ENCODE measurements around the gene TPRN. TPM values are rescaled to one million over a fixed set of nuclear protein-coding genes. Genes with fewer than 3 reads are reported as not detected.
"Not testable (repeated sequence)": the region's sequence is repeated elsewhere in the genome, so short reads cannot be mapped to it uniquely, and the experiment has no call there.

TPRN gene
- total RNA-seq, 1 donor: 6.9 TPM

DNA sequence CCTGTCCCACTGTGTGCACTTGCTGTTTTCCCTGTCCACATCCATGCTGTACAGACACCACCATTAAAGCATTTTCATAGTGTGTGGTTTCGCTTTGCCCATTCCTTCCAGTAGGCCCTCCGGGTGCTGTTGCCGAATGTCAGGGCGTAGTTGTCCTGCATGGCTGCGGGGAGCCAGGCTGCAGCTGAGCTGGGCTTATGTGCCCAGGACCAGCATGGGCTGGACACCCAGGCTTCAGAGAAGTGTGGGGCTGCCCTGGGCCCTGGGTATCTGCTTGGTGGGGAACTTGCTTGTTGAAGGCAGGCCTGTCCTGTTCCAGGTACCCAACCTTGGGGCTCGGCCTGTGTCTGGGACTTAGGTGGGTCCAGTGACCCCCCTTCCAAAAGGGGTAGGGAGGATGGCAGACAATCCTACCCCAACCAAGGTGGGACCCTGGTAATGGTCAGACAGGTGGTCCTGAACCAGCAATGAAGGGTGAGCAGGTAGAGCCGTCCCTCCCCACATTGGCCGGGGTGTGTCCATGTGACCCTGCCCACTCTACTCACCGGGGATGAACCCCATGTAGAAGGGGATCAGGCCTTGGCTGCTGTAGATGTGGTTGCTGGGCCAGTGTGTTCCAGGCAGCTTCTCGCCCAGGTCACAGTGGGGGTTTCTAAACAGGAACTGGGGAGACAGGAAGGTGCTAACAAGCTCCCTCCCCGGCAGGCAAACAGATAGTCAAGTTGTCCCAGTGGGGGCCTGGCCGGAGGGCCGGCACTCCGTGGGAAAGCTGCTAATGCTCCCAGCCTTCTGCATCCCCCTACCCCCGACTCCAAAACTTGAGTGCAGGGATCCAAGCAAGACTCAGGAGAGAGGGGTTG is 43.3 kb upstream of the TPRN start:
- H3K4me3 ChIP-seq (ENCODE audit: low read depth, low read length): no peak overlapping the region
- TF ChIP-seq CTCF (IDR thresholded peaks at IDR 0.05; ENCODE audit: insufficient read depth, low read depth, low read length): no peak
- no peak for DNase-seq (ENCODE audit: low read depth)

DNA sequence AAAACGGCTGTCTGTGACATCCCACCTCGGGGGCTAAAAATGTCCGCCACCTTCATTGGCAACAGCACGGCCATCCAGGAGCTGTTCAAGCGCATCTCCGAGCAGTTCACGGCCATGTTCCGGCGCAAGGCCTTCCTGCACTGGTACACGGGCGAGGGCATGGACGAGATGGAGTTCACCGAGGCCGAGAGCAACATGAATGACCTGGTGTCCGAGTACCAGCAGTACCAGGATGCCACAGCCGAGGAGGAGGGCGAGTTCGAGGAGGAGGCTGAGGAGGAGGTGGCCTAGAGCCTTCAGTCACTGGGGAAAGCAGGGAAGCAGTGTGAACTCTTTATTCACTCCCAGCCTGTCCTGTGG is 42.7 kb upstream of the TPRN start:
- not testable (repeated sequence) for H3K4me3 ChIP-seq (ENCODE audit: low read depth, low read length); DNase-seq (ENCODE audit: low read depth)

DNA sequence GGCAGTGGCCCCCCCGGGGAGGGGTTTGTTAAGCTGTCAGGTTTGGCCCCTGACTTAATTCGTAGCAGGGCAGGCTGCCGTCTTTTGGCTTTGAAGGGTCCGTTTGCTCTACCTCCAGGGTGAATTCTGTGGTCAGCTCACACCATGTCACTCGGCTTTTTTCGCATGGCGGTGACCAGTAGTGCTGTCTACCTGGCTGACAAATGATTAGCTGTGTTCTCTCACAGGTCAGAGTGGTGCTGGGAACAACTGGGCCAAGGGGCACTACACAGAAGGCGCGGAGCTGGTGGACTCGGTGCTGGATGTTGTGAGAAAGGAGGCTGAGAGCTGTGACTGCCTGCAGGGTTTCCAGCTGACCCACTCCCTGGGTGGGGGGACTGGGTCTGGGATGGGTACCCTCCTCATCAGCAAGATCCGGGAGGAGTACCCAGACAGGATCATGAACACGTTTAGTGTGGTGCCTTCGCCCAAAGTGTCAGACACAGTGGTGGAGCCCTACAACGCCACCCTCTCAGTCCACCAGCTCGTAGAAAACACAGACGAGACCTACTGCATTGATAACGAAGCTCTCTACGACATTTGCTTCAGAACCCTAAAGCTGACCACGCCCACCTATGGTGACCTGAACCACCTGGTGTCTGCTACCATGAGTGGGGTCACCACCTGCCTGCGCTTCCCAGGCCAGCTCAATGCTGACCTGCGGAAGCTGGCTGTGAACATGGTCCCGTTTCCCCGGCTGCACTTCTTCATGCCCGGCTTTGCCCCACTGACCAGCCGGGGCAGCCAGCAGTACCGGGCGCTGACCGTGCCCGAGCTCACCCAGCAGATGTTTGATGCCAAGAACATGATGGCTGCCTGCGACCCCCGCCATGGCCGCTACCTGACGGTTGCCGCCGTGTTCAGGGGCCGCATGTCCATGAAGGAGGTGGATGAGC is 42.0 kb upstream of the TPRN start:
- H3K4me3 ChIP-seq (ENCODE audit: low read depth, low read length): peak overlapping the region; percentile 85
- TF ChIP-seq CTCF (IDR thresholded peaks at IDR 0.05; ENCODE audit: insufficient read depth, low read depth, low read length): no peak
- no peak for DNase-seq (ENCODE audit: low read depth)

GRCh38 chr9:137241490-137242268 is 41.1 kb upstream of the TPRN start:
- H3K4me3 ChIP-seq (ENCODE audit: low read depth, low read length): peak overlapping the region; percentile 85
- no peak for TF ChIP-seq CTCF (IDR thresholded peaks at IDR 0.05; ENCODE audit: insufficient read depth, low read depth, low read length)
- peak; percentile 42 for DNase-seq (ENCODE audit: low read depth)

- peak; percentile 100 for DNase-seq (ENCODE audit: low read depth)
- TF ChIP-seq CTCF (IDR thresholded peaks at IDR 0.05; ENCODE audit: insufficient read depth, low read depth, low read length): no peak
Observed at GRCh38 chr9:137240841-137241489, 40.4 kb upstream of the TPRN start, which contains the start of gene TUBB4B. Gene TUBB4B (plus strand): TSS chr9:137241287. CDS start chr9:137241361, 74 bp downstream.

GRCh38 chr9:137240318-137240840 is 39.8 kb upstream of the TPRN start:
- DNase-seq (ENCODE audit: low read depth): peak; percentile 75
- peak overlapping the region; percentile 65 for H3K4me3 ChIP-seq (ENCODE audit: low read depth, low read length)
- TF ChIP-seq CTCF (IDR thresholded peaks at IDR 0.05; ENCODE audit: insufficient read depth, low read depth, low read length): no peak

More at GRCh38 chr9:137240841-137241489, 40.4 kb upstream of the TPRN start, which contains the start of gene TUBB4B:
- H3K4me3 ChIP-seq (ENCODE audit: low read depth, low read length): peak within 1 kb of the TSS; percentile 85

DNA sequence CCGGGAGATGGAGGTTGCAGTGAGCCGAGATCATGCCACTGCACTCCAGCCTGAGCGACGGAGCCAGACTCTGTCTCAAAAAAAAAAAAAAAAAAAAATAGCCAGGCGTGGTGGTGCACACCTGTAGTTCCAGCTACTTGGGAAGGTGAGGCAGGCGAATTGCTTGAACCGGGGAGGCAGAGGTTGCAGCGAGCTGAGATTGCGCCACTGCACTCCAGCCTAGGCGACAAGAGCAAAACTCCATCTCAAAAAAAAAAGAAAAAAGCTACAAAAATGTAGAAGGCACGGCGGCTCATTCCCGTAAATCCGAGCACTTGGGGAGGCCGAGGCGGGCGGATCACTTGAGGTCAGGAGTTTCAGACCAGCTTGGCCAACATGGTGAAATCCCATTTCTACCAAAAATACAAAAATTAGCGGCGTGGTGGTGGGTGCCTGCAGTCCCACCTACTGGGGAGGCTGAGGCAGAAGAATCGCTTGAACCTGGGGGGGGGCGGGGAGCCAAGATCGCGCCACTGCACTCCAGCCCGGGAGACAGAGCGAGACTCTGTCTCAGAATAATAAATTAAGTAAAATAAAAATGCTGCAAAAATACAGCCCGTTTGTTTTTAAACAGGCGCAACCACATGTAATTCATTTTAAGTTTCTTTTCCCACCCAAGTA is 39.1 kb upstream of the TPRN start:
- H3K4me3 ChIP-seq (ENCODE audit: low read depth, low read length): peak overlapping the region; percentile 65
- DNase-seq (ENCODE audit: low read depth): not testable (repeated sequence)

Measured in fibroblast of villous mesenchyme (primary cell).